Central memory CD8-positive, alpha-beta T cell (primary cell): ENCODE measurements around the gene ATRX.
"Not testable (repeated sequence)": the region's sequence is repeated elsewhere in the genome, so short reads cannot be mapped to it uniquely, and the experiment has no call there.

Source experiments
- ATAC-seq: fragments of 150-1000 bp; cut with Tn5 transposase; replicated peaks from 2 replicates; pipeline ENCODE4 v1.10.0; 2022; ENCODE audit warnings: mild to moderate bottlenecking, moderate FRiP score, moderate number of reproducible peaks; ENCODE audit not compliant: poor library complexity, severe bottlenecking; ENCODE audit errors: extremely low read depth
- DNase-seq, 2 donors: peaks; one replicate each; pipeline ENCODE4 v3.0.0; 2021; ENCODE audit warnings: low spot score in 2 of 2
- H3K27ac Mint-ChIP-seq: one replicate; pipeline ENCODE4 v1.8.0; 2022; ENCODE audit warnings: low read depth, mild to moderate bottlenecking, moderate library complexity, mixed read lengths
- H3K27me3 Mint-ChIP-seq: one replicate; pipeline ENCODE4 v1.8.0; 2022; ENCODE audit warnings: mixed read lengths
- H3K36me3 Mint-ChIP-seq: one replicate; pipeline ENCODE4 v1.8.0; 2022; ENCODE audit warnings: mild to moderate bottlenecking, moderate library complexity, mixed read lengths; ENCODE audit not compliant: insufficient read depth
- H3K4me1 Mint-ChIP-seq: one replicate; pipeline ENCODE4 v1.8.0; 2022; ENCODE audit warnings: mixed read lengths
- H3K4me3 Mint-ChIP-seq: one replicate; pipeline ENCODE4 v1.8.0; 2022; ENCODE audit warnings: mild to moderate bottlenecking, moderate library complexity, mixed read lengths
- H3K9me3 Mint-ChIP-seq: one replicate; pipeline ENCODE4 v1.8.0; 2022; ENCODE audit warnings: mixed read lengths

The ATRX gene

DNA sequence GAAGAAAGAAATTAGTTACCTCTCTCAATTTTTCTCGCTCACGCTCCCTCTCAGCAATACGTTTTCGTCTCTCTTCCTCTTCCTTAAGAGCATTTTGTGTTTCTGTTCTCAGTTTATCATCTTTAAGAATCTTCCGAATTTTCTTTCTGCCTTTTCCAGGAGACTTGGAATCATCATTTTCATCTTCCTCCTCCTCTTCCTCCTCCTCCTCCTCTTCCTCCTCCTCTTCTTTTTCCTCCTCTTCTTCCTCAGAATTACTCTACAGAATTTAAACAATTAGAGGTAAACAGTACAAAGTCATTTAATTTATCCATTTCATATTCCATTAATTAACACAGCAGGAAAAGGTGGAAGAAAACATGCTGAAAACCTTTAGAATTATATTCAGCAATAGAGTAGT lies 133.9 kb downstream of the ATRX start:
- no peak for ATAC-seq
- Mint-ChIP-seq H3K36me3 (peaks cover 38% of the 10 kb centered on the region), H3K9me3 (no peaks in the 10 kb centered on the region), H3K27me3 (no peaks in the 10 kb centered on the region), H3K4me3 (no peak overlapping the region), H3K4me1 (peaks cover 11% of the 10 kb centered on the region), H3K27ac (no peak overlapping the region)
- no peak for DNase-seq

- Mint-ChIP-seq H3K27ac (no peak overlapping the region), H3K4me3 (no peak overlapping the region), H3K4me1 (peaks cover 8% of the 10 kb centered on the region), H3K27me3 (no peaks in the 10 kb centered on the region), H3K9me3 (no peaks in the 10 kb centered on the region), H3K36me3 (peaks cover 23% of the 10 kb centered on the region)
- ATAC-seq (no peak), DNase-seq (no peak)
Measured at GRCh38 chrX:77640702-77641101, 145.3 kb downstream of the ATRX start.

DNA sequence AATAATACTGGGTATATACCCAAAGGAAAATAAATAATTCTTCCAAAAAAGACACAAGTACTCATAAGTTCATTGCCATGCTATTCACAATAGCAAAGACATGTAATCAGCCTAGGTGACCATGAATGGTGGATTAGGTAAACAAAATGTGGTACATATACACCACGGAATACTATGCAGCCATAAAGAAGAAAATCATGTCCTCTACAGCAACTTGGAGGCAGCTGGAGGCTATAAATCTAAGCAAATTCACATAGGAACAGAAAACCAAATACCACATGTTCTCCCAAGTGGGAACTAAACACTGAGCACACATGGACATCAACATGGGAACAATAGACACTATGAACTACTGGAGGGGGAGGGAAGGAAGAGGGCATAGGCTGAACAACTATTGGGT lies 146.2 kb downstream of the ATRX start:
- H3K27ac Mint-ChIP-seq, result no peak overlapping the region
- no peaks in the 10 kb centered on the region for H3K9me3 Mint-ChIP-seq
- no peak for DNase-seq
- H3K4me3 Mint-ChIP-seq, result no peak overlapping the region
- H3K36me3 Mint-ChIP-seq, result peaks cover 23% of the 10 kb centered on the region
- no peak for ATAC-seq
- no peaks in the 10 kb centered on the region for H3K27me3 Mint-ChIP-seq
- H3K4me1 Mint-ChIP-seq, result peaks cover 8% of the 10 kb centered on the region

DNA sequence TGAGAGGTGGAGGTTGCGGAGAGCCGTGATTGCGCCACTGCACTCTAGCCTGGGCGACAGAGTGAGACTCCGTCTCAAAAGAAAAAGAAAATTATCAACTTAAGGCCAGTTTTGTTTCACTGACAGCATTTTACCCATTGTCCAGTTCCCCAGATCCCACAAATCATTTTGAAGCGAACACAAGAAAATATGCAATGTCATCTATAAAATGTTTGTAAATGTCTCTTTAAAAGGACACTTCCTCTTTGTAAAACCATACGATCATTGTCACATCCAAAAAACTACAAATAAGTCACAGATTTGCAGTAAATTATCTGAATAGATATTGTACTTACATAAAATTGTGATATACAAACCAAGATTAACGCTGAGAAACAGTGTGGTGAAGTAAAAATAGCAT lies 147.6 kb downstream of the ATRX start:
- H3K4me3 Mint-ChIP-seq, result no peak overlapping the region
- ATAC-seq (no peak), DNase-seq (no peak)
- H3K27ac Mint-ChIP-seq, result no peak overlapping the region
- peaks cover 8% of the 10 kb centered on the region for H3K4me1 Mint-ChIP-seq
- no peaks in the 10 kb centered on the region for H3K27me3 Mint-ChIP-seq
- H3K9me3 Mint-ChIP-seq, result no peaks in the 10 kb centered on the region
- H3K36me3 Mint-ChIP-seq, result peaks cover 31% of the 10 kb centered on the region

GRCh38 chrX:77635373-77635772 lies 150.6 kb downstream of the ATRX start:
- H3K27ac Mint-ChIP-seq, result no peak overlapping the region
- H3K9me3 Mint-ChIP-seq, result no peaks in the 10 kb centered on the region
- peaks cover 36% of the 10 kb centered on the region for H3K36me3 Mint-ChIP-seq
- DNase-seq (no peak), ATAC-seq (no peak)
- peaks cover 8% of the 10 kb centered on the region for H3K4me1 Mint-ChIP-seq
- no peak overlapping the region for H3K4me3 Mint-ChIP-seq
- H3K27me3 Mint-ChIP-seq, result no peaks in the 10 kb centered on the region

DNA sequence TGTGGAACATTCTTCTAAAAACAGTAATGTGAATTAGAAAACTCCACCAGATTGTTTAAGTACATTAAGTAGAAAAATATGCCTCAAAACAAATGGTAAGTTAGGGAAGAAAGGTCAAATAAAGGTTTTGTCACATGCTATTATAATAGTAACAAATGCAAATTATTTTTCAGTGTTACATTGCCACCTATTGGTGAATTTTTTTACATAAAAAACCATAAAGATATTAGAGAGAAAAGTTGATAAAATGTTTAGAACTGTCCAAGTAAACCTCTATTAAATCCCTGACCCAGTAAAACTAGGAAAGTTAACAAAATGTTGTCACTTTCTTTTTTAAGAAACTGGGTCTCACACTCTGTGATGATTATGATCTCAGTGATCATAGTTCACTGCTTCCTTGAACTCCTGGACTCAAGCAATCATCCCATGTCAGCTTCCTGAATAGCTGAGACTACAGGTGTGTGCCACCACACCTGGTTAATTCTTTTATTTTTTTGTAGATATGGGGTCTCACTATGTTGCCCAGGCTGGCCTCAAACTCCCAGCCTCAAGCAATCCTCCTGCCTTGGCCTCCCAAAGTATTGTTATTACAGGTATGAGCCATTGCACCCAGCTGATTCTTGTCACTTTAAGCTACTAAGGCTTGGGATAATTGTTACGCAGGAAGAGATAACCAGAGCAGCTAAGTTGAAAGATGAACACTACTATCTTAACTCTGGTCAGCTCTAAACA lies 157.6 kb downstream of the ATRX start:
- Mint-ChIP-seq H3K4me1 (peaks cover 5% of the 10 kb centered on the region), H3K27me3 (no peaks in the 10 kb centered on the region), H3K4me3 (no peak overlapping the region), H3K9me3 (no peaks in the 10 kb centered on the region), H3K27ac (peak overlapping the region; percentile 25), H3K36me3 (peaks cover 16% of the 10 kb centered on the region)
- ATAC-seq, result no peak
- no peak for DNase-seq

- ATAC-seq, result no peak
- no peak for DNase-seq
- Mint-ChIP-seq H3K4me1 (peaks cover 25% of the 10 kb centered on the region), H3K9me3 (no peaks in the 10 kb centered on the region), H3K27me3 (no peaks in the 10 kb centered on the region), H3K36me3 (peaks cover 18% of the 10 kb centered on the region), H3K4me3 (no peak overlapping the region), H3K27ac (peak overlapping the region; percentile 77)
Measured at GRCh38 chrX:77622672-77623071, 163.3 kb downstream of the ATRX start.

DNA sequence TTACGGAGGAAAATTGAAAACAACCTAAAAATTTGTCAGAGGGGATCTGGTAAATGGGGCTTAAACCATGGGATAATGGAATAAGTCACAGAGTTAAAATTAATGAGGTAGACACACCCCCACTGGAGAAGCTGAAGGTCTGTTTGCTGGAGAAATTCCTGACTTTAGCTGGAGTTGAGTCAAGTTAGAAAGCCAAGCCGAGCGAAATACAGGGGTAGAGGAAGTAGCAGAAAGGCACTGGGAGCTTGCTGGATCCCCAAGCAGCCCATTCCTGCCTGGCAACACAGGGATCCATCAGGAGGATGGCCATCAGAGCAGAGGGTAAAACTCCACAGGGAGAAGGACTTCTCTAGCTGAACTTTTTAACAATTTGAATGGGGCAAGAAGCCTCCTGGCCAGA lies 163.8 kb downstream of the ATRX start:
- Mint-ChIP-seq H3K27ac (peak overlapping the region; percentile 77), H3K36me3 (peaks cover 18% of the 10 kb centered on the region), H3K4me3 (no peak overlapping the region), H3K9me3 (no peaks in the 10 kb centered on the region), H3K4me1 (peaks cover 25% of the 10 kb centered on the region), H3K27me3 (no peaks in the 10 kb centered on the region)
- ATAC-seq (no peak), DNase-seq (no peak)

GRCh38 chrX:77621453-77621852 lies 164.6 kb downstream of the ATRX start:
- DNase-seq, ATAC-seq, H3K4me3 Mint-ChIP-seq, H3K27ac Mint-ChIP-seq, H3K27me3 Mint-ChIP-seq, H3K9me3 Mint-ChIP-seq: not testable (repeated sequence)
- Mint-ChIP-seq H3K36me3 (peaks cover 19% of the 10 kb centered on the region), H3K4me1 (peaks cover 25% of the 10 kb centered on the region)

DNA sequence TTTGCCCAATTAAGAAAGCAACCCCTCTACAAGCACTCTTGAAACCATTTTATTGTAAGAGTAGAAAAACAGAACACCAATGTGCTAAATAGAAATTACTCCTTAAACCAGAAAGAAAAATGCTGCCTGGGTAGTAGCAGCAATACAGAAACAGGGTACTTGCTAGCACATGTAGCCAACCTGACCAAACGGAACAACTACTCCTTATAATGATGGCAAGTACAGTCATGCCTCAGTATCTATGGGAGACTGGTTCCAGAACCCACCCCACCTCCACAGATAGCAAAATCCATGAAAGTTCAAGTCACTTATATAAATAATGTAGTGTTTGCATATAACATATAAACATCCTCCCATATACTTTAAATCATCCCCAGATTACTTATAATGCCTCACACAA lies 168.8 kb downstream of the ATRX start:
- Mint-ChIP-seq H3K4me3 (no peak overlapping the region), H3K4me1 (peaks cover 8% of the 10 kb centered on the region), H3K9me3 (no peaks in the 10 kb centered on the region), H3K36me3 (peaks cover 19% of the 10 kb centered on the region), H3K27ac (no peak overlapping the region), H3K27me3 (no peaks in the 10 kb centered on the region)
- DNase-seq (no peak), ATAC-seq (no peak)

- DNase-seq (no peak), ATAC-seq (no peak)
- Mint-ChIP-seq H3K27ac (no peak overlapping the region), H3K9me3 (no peaks in the 10 kb centered on the region), H3K4me1 (peaks cover 29% of the 10 kb centered on the region), H3K36me3 (peaks cover 23% of the 10 kb centered on the region), H3K27me3 (no peaks in the 10 kb centered on the region), H3K4me3 (no peak overlapping the region)
Measured at GRCh38 chrX:77603635-77604336, 182.2 kb downstream of the ATRX start.

DNA sequence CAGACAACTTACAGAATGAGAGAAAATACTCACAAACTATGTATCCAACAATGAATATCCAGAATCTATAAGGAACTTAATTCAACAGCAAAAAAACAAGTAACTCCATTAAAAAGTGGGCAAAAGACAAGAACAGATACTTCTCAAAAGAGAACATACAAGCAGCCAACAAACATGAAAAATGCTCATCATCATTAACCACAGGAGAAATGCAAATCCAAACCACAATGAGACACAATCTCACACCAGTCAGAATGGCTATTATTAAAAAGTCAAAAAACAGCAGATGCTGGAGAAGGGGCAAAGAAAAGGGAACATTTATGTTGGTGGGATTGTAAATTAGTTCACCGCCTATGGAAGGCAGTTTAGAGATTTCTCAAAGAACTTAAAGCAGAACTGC lies 188.5 kb downstream of the ATRX start:
- ATAC-seq, result no peak
- peaks cover 27% of the 10 kb centered on the region for H3K4me1 Mint-ChIP-seq
- no peak overlapping the region for H3K27ac Mint-ChIP-seq
- no peak for DNase-seq
- peaks cover 26% of the 10 kb centered on the region for H3K36me3 Mint-ChIP-seq
- H3K9me3 Mint-ChIP-seq, result no peaks in the 10 kb centered on the region
- H3K27me3 Mint-ChIP-seq, result no peaks in the 10 kb centered on the region
- H3K4me3 Mint-ChIP-seq, result no peak overlapping the region

DNA sequence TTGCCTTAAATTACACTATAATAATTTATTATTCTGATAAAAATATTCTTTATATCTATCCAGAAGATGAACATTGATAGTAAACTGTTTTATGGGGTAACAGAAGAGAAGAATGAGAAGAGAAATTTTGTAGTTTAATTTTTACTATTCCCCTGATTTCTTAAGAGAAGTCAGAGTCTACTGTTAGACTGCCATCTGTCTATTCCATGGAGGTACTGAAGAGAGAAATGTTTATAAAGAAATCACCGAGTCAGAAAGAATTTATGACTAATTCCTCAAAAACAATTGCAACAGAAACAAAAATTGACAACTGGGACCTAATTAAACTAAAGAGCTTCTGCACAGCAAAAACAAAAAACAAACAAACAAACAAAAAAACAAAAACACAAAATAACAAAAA lies 188.9 kb downstream of the ATRX start:
- no peak for DNase-seq
- H3K4me1 Mint-ChIP-seq, result peaks cover 27% of the 10 kb centered on the region
- ATAC-seq, result no peak

More for the DNA sequence above, 188.9 kb downstream of the ATRX start:
- Mint-ChIP-seq H3K27me3 (no peaks in the 10 kb centered on the region), H3K27ac (no peak overlapping the region), H3K9me3 (no peaks in the 10 kb centered on the region), H3K4me3 (no peak overlapping the region), H3K36me3 (peaks cover 26% of the 10 kb centered on the region)
